Measurements from ENCODE around the gene TIGD3.

TIGD3 gene

DNA sequence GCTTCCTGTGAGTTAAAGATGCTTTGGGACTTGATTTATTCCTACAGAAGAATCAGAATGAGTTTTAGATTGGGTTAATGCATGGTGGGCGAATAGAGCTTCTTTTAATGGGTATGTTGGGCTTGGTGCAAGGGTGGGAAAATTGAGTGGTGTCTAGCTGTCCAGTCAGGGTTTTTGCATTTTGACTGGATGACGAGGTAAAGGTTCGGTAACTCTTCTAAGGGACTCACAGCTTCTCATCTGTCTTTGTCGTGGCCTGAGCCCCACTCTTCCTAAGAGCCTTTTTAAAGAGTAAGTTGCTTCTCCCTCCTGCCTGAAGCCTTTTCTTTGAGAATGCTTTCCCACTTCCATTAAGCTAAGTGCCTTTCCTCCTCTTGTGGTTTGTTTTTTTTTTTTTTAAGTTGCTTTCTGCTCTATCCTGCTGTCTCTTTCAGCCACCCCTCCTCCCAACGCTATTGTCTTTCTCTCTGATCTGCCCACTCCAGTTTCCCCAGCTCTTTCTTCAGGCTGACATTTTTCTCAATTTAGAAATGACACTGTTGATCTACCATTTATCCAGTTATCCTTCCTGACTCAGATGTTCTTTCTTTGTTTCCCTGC, 19.8 kb upstream of the TIGD3 start:
- CTCF ChIA-PET = interaction anchor here (0.7 to 12.8 kb wide), 9 partner anchors 11 to 174 kb away, joined by 3 to 288 read pairs (median 3); partner anchors contain the start of genes CDC42EP2, POLA2 and TIGD3

DNA sequence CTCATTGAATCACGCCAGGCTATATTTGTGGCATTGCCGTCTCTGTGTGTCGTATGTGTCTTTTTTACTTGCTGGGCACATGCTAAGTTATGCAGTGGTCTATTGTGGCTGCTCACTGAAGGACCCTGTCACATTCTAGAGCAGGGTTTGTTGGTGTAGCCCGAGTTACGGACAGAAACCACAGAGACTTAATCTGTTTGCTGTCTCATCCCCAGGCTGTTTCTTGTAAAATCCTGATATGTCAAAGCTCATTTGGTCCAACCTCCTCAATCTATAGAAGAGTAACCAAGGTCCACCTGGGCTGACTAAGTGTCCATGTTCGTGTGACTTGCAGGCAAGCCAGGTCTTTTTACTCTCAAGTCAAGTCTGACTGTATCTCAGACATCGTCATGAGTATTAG, 15.9 kb upstream of the TIGD3 start:
- TF ChIP-seq, protein P1, sequence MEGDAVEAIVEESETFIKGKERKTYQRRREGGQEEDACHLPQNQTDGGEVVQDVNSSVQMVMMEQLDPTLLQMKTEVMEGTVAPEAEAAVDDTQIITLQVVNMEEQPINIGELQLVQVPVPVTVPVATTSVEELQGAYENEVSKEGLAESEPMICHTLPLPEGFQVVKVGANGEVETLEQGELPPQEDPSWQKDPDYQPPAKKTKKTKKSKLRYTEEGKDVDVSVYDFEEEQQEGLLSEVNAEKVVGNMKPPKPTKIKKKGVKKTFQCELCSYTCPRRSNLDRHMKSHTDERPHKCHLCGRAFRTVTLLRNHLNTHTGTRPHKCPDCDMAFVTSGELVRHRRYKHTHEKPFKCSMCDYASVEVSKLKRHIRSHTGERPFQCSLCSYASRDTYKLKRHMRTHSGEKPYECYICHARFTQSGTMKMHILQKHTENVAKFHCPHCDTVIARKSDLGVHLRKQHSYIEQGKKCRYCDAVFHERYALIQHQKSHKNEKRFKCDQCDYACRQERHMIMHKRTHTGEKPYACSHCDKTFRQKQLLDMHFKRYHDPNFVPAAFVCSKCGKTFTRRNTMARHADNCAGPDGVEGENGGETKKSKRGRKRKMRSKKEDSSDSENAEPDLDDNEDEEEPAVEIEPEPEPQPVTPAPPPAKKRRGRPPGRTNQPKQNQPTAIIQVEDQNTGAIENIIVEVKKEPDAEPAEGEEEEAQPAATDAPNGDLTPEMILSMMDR (IDR thresholded peaks at IDR 0.05; ENCODE audit: control extremely low read depth, extremely low read depth, low read depth, missing control alignments) = no peak
- DNase-seq (ENCODE audit: extremely low spot score) = no peak
- POLR2A ChIA-PET = interaction anchor here (0.6 kb wide), 1 partner anchor 9 kb away, joined by 5 read pairs; no protein-coding TSS in a partner anchor
- CTCF ChIA-PET = interaction anchor here (2.0 to 4.2 kb wide), 3 partner anchors 9 to 23 kb away, joined by 6 to 24 read pairs (median 21); partner anchors contain the start of gene CDC42EP2

More for the DNA sequence above, 19.8 kb upstream of the TIGD3 start:
- no peak for DNase-seq (ENCODE audit: extremely low spot score)
- TF ChIP-seq, protein P1 (IDR thresholded peaks at IDR 0.05; ENCODE audit: control extremely low read depth, extremely low read depth, low read depth, missing control alignments) = no peak
- POLR2A ChIA-PET = interaction anchor here (0.7 to 2.1 kb wide), 4 partner anchors 17 to 173 kb away, joined by 3 to 15 read pairs (median 6); partner anchors contain the start of gene MALAT1

DNA sequence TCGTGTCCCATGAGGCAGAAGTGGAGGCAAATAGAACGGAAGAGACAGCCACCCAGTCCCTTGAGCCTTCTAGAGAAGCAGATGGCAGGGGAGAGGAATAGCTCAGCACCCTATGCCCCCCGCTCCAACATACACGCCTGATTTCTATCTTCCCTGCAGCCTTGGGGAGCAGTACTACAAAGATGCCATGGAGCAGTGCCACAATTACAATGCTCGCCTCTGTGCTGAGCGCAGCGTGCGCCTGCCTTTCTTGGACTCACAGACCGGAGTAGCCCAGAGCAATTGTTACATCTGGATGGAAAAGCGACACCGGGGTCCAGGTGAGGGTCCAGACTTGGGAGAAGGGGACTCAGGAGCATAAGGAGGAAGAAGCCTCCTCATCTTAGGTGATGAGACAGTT, 14.3 kb upstream of the TIGD3 start:
- TF ChIP-seq, protein P1 (IDR thresholded peaks at IDR 0.05; ENCODE audit: control extremely low read depth, extremely low read depth, low read depth, missing control alignments) = no peak
- POLR2A ChIA-PET = no interaction called here
- no peak for DNase-seq (ENCODE audit: extremely low spot score)
- CTCF ChIA-PET = interaction anchor here (4.2 kb wide), 1 partner anchor 24 kb away, joined by 24 read pairs; the partner anchor contains the start of gene CDC42EP2

DNA sequence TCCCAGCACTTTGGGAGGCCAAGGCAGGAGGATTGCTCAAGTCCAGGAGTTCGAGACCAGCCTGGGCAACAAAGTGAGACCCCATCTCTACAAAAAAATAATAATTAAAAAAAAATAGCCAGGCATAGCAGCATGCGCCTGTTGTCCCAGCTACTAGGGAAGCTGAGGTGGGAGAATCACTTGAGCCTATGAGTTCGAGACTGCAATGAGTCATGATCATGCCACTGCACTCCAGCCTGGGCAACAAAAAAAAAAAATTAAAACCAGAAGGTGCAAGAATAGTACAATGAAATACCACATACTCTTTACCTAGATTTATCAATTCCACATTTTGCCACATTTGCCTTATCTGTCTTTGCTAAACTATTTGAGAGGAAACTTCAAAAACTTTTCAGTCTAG, 12.7 kb upstream of the TIGD3 start:
- ChIA-PET CTCF (interaction anchor here (1.6 to 3.4 kb wide), 2 partner anchors 12 to 27 kb away, joined by 5 to 17 read pairs; partner anchors contain the start of gene CDC42EP2), POLR2A (no interaction called here)
- TF ChIP-seq, protein P1 (IDR thresholded peaks at IDR 0.05; ENCODE audit: control extremely low read depth, extremely low read depth, low read depth, missing control alignments) = no peak
- no peak for DNase-seq (ENCODE audit: extremely low spot score)

DNA sequence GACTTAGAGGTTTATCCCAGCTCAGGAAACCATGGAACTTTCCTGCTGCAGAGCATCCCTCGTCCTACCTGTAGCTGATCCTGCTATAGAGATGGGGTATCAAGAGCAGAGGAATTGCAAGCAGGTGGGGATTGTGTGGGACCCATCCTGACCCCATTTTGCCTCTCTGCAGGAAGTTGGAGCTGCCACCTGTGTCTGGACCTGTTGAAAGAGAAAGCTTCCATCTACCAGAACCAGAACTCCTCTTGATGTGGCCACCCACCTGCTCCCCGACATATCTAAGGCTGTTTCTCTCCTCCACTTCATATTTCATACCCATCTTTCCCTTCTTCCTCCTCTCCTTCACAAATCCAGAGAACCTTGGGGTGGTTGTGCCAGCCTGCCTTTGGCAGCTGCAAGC, 3.0 kb upstream of the TIGD3 start:
- ChIA-PET POLR2A (interaction anchor here (1.0 kb wide), 1 partner anchor 17 kb away, joined by 3 read pairs; no protein-coding TSS in a partner anchor), CTCF (interaction anchor here (1.1 to 4.1 kb wide), 8 partner anchors 10 to 339 kb away, joined by 3 to 29 read pairs (median 6); partner anchors contain the start of gene DPF2)
- no peak for DNase-seq (ENCODE audit: extremely low spot score)
- TF ChIP-seq, protein P1 (IDR thresholded peaks at IDR 0.05; ENCODE audit: control extremely low read depth, extremely low read depth, low read depth, missing control alignments) = no peak

DNA sequence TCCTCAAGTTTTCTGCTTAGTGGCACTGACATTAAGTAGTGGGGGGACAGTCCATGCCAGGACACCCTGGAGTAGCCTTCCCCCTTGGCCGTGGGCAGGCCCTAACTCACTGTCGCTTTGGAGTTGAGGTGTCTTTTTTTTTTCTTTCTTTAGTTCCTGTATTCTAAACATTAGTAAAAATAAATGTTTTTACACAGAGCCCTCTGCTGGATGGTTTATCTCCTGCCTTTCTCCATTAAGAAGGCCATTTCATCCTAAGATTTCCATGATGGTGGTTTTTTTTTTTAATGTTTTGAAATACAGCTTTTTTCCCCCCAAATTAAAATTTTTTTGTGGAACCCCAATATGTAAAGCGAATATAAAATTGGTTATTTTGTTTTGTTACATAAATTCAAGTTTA, 1.8 kb upstream of the TIGD3 start:
- no peak for DNase-seq (ENCODE audit: extremely low spot score)
- TF ChIP-seq, protein P1 (IDR thresholded peaks at IDR 0.05; ENCODE audit: control extremely low read depth, extremely low read depth, low read depth, missing control alignments) = peak; percentile 19
- POLR2A ChIA-PET = no interaction called here
- CTCF ChIA-PET = interaction anchor here (1.5 to 4.1 kb wide), 5 partner anchors 9 to 158 kb away, joined by 3 to 29 read pairs (median 8); partner anchors contain the start of gene DPF2

All from GM10248 (cell line).